ENCODE measurements around the gene NABP1.

NABP1 gene

DNA sequence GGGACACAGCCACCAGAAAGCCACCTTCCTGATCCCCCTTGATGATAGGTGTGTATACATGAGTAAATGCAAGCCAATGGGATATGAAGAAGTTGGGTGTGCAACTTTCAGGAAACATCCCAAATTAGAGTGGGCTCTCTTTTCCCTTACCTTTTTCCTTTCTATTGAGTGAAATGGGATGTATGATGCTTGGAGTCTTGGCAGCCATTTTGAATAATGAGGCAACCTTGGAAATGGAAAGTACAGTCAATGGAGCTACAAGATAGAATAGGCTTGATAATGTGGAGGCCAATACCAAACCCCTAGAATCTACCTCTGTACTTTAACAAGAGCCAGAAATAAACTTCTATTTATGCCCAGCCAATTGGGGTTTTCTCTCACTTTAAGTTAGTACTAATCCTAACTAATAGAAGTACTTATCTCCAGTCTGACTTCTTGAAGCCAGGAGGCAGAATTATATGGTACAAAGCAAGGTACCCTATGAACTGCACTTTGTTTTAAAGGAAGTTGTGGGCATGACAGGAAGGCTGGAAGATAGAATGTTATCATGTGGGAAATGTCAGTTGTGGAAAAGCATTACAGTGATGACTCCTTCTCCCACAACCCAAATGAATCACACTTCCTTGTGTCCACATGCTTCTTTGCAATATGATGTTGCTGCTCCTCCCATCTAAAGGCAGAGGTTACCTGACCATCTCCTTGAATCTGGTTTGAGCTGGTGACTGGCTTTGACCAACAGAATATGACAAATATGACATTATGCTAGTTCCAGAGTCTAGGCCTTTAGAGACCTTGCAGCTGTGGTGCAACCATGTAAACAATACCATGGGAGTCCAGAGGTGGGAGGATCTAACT lies 12.9 kb upstream of the NABP1 start:
- H3K4me1 Mint-ChIP-seq: peaks cover 17% of the 10 kb centered on the region
- H3K27ac Mint-ChIP-seq: peak overlapping the region; percentile 18
- H3K36me3 Mint-ChIP-seq: no peaks in the 10 kb centered on the region
- no peaks in the 10 kb centered on the region for H3K27me3 Mint-ChIP-seq
- no peak overlapping the region for H3K4me3 Mint-ChIP-seq
- no peaks in the 10 kb centered on the region for H3K9me3 Mint-ChIP-seq

DNA sequence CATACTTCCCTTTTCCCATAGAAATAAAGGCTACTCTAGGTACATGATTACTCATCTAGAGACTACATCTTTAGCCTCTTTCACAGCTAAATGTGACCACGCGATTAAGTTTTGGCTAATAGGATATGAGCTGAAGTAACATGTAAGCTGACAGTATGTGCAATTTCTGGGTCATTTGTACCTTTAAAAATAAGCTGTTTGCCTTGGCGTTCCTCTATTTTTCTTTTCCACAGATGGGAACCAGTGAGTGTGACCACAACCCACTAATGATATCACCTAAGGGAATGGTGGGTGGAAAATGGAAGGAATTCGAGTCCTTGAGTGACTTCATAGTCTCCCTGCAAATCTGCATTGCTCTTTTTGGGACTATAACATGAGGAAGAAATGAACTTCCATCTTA lies 11.7 kb upstream of the NABP1 start:
- Mint-ChIP-seq H3K36me3 (no peaks in the 10 kb centered on the region), H3K4me3 (no peak overlapping the region), H3K27ac (no peak overlapping the region), H3K9me3 (no peaks in the 10 kb centered on the region), H3K27me3 (no peaks in the 10 kb centered on the region), H3K4me1 (peaks cover 14% of the 10 kb centered on the region)

DNA sequence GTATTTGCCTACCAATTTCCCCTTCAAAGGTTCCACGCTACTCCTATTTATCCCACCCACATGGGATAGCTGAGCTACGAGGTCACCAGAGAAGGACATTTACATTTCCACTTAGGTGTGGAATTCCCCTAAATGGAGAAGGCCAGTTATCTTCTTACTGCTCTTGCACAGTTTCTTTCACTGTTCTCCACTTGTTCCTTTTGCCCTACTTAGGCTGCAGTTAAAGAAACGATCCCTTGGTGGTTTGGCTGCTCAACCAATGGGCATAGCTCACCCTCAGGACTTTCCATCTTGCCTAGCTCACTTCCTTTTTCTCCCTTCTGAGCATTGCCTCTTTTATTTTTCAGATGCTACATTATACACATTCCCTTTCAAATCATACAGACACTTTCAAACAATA lies 11.2 kb upstream of the NABP1 start:
- Mint-ChIP-seq H3K27ac (no peak overlapping the region), H3K4me1 (peaks cover 14% of the 10 kb centered on the region), H3K4me3 (no peak overlapping the region), H3K9me3 (no peaks in the 10 kb centered on the region), H3K27me3 (no peaks in the 10 kb centered on the region), H3K36me3 (no peaks in the 10 kb centered on the region)

DNA sequence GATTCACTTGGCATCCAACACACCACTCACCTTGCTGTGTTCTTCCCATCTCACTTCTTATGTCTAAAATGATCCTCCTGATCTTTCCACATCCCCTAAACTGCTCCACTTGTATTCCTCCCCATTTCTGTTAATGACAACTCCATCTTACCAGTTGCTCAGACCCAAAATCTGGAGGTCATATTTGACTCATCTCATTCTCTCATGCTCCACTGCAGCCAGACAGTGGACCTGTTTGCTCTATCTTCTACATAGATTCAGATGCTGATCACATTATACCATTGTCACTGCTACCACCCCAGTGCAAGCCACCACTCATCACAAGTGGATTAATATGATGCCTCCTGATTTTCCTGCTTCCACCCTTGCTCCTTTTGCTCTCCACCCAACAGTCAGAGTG lies 7.9 kb upstream of the NABP1 start:
- H3K4me1 Mint-ChIP-seq: peaks cover 15% of the 10 kb centered on the region
- no peaks in the 10 kb centered on the region for H3K36me3 Mint-ChIP-seq
- H3K27me3 Mint-ChIP-seq: no peaks in the 10 kb centered on the region
- H3K9me3 Mint-ChIP-seq: no peaks in the 10 kb centered on the region
- H3K27ac Mint-ChIP-seq: no peak overlapping the region
- no peak overlapping the region for H3K4me3 Mint-ChIP-seq

DNA sequence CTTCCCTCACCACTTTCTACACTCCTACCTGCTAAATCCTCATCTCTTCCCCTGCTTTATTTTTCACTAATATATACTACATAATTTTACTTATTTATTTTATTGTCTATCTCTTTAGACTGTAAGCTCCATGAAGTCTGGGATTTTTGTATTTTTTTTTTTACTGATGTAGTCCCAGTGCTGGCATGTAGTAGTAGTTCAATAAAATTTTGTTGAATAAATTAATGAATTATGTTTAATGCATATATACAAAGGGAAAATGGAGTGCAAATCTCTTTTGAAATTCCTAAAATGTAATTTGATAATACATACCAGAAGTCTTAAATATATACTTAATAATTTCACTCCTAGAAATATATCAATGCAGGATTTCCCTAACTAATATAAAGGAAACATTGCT lies 7.1 kb upstream of the NABP1 start:
- H3K9me3 Mint-ChIP-seq: no peaks in the 10 kb centered on the region
- H3K36me3 Mint-ChIP-seq: no peaks in the 10 kb centered on the region
- peaks cover 17% of the 10 kb centered on the region for H3K4me1 Mint-ChIP-seq
- no peak overlapping the region for H3K4me3 Mint-ChIP-seq
- H3K27ac Mint-ChIP-seq: no peak overlapping the region
- no peaks in the 10 kb centered on the region for H3K27me3 Mint-ChIP-seq

DNA sequence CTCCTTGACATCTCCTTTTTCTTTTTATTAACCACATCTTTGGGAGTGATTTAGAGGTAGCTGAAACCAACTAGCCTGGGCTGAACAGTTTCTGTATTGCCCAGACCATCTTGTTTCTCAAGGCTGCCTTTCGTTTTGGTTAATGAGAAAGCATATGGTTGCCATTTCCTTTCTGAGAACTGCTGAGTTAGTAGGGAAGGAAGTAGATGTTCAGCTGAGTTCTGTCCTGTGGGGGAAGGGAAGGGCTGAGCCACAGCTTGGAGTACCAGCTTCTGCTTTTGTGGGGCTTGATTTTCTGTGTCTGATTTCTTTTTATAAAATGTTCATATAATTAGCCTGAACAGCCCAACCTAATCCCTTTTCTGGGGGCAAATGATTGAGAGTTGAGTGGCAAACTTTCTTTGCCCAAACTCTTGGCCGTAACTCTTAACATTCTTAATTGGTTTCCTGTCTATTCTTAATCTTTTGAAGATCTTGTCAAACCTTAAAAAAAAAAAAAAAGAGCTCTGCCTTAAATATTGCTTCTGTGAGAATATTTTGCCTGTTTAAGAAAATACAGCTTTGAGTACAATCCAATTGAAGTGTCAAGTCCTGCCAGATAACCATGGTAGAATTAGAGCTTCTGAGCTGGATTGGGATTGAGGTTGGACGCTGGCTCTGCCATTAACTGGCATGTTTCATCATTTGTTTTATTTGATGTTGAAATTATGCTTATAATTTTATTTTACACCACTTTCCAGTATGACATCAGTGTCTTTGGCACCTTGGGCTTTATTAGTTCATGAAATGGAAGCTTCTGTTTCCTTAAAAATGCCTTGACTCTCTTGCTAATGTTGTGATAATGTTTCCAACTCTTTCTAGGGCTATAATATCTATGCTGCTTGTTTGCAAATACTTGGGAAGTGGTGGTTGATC lies 1.9 kb upstream of the NABP1 start:
- peaks cover 31% of the 10 kb centered on the region for H3K4me1 Mint-ChIP-seq
- H3K36me3 Mint-ChIP-seq: peaks cover 13% of the 10 kb centered on the region
- peak overlapping the region; percentile 92 for H3K4me3 Mint-ChIP-seq
- H3K27me3 Mint-ChIP-seq: no peaks in the 10 kb centered on the region
- H3K27ac Mint-ChIP-seq: peak overlapping the region; percentile 91
- H3K9me3 Mint-ChIP-seq: no peaks in the 10 kb centered on the region

DNA sequence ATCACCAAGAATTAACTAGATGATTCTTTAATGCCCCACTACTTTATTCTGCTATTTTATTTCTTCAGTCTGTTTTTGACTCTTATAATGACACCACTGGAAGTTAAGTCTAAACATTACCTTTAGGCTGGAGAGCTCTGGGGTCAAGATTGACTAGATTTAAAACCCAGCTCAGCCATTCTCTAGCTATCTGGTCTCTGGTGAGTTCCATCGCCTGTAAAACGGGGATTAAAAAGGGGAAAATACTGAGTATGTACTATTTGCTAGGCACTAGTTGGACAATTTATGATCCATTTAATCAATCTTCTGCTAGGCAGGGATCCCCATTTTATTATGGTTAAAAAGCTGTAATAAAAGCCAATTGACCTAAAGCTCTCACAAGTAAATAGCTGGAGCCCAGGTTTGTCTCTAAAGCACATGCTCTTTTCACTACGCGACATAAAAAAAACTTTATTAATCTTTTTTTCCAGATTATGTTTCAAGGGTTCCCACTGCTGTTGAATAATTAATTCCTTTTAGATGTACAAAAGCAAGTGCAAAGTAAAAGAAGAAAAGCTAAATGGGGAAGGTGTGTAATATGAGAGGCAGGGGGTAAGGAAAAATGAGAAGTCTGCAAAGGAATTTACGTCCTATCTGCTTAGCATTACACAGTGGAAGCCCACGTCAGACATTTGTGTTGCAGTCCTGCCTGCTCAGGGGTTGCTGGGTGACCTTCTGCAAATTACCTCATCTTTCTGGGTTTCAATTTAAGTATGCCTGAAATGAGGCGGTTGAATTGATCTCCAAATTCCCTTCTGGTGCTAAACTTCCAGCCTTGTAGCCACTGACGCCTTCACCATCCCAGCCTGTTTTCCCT lies 918 bp upstream of the NABP1 start:
- no peaks in the 10 kb centered on the region for H3K27me3 Mint-ChIP-seq
- peaks cover 37% of the 10 kb centered on the region for H3K4me1 Mint-ChIP-seq
- peak overlapping the region; percentile 99 for H3K27ac Mint-ChIP-seq
- peak overlapping the region; percentile 92 for H3K4me3 Mint-ChIP-seq
- H3K36me3 Mint-ChIP-seq: peaks cover 13% of the 10 kb centered on the region
- no peaks in the 10 kb centered on the region for H3K9me3 Mint-ChIP-seq

DNA sequence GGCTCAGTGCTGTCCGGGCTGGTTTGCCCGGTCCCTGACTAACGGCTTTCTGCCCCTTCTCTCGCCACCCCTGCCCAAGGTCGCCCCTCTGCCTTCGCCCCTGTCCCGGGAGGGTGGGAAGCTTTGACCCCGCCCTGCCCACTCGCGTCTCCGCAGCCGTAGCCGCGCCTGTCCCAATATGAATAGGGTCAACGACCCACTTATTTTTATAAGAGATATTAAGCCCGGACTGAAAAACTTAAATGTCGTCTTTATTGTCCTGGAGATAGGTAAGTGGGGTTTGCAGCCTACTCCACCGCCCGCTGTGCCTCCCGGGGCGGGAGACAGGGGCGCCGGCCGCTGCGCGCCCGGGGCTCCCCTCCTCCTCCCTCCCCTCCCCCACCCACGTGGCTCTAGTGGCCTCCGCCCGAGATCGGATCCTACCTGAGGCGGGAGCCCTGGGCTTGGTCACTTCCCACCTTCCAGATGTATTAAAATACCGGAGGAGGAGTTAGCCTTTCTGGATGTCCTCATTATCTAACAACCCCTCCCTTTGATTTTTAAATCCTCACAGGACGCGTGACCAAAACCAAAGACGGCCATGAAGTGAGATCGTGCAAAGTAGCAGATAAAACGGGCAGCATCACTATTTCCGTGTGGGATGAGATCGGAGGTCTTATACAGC lies 633 bp downstream of the NABP1 start:
- Mint-ChIP-seq H3K27ac (peak overlapping the region; percentile 99), H3K9me3 (no peaks in the 10 kb centered on the region), H3K36me3 (peaks cover 21% of the 10 kb centered on the region), H3K27me3 (no peaks in the 10 kb centered on the region), H3K4me3 (peak overlapping the region; percentile 92), H3K4me1 (peaks cover 51% of the 10 kb centered on the region)

DNA sequence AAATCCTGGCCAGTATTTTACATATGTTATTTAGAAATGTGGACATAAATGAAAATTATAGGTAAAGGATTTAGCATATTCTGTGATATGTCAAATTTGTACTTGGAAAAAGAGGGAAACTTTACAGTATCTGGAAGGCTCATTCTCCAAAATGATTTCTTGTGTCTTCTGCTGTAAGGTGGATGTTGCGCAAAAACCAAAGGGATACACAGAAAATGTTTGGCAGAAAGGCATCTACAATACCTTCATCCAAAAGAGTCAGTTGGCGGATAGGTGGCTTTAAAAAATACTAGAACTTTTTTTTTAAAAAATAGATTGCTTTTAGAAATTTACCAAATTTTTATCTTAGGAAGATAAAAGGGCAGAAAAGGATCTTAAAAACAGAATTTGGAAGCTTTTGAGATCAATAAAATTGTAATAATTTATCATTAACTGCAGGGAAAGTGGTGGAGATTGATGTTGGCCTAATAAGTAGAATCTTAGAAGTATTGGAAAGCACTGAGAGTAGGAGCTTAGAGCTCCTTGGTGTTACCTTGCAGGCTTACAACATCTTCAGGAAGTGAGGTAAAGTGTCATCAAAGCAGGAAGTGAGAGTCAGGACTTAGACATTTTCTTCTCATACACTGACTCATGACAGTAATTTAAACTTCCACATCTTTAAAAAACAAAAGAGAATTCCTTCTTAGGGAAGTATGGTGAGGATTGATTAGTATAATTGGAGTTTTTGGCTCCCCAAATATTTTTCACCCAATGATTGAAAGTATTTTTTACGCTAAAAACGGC lies 2.1 kb downstream of the NABP1 start:
- Mint-ChIP-seq H3K27me3 (no peaks in the 10 kb centered on the region), H3K27ac (peak overlapping the region; percentile 97), H3K4me1 (peaks cover 54% of the 10 kb centered on the region), H3K36me3 (peaks cover 24% of the 10 kb centered on the region), H3K9me3 (no peaks in the 10 kb centered on the region), H3K4me3 (peak overlapping the region; percentile 92)

DNA sequence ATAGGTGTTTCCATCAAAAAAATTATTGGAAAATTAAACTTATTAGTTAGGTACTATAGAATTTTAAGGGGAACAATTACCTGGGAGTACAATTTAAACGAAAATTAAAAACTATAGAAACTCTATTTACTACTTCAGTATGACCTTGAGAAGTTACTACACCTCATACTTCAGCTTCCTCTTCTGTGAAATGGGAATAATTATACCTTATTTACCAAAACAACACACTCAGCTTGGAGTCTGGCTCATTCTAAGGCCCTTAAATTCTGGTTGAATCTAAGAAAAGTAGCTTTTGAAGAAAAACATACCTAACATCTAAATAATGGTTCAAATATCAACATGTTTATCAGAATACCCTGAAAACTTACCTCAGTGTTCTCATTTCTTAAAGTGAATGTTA lies 2.7 kb downstream of the NABP1 start:
- Mint-ChIP-seq H3K4me1 (peaks cover 52% of the 10 kb centered on the region), H3K36me3 (peaks cover 26% of the 10 kb centered on the region), H3K4me3 (peak overlapping the region; percentile 92)

DNA sequence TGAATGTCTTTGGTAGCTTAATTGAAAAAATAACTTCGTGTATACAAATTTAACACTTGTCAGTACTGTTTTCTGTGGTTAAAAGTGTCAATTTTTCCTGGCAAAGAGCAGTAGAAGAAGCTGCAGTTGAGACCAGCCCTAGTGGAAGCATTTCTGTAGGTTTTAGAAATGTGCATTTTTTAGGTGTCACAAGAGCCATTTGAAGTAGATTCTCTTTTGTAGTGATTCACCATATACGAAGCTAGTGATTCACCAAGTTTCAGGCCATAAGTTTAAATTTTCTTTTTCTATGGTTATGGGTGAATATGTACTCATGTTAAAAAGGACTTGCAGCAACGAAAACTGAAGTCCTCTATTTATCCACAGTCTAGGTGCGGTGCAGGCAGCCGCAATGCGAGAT lies 4.2 kb downstream of the NABP1 start:
- Mint-ChIP-seq H3K27ac (peak overlapping the region; percentile 97), H3K4me3 (peak overlapping the region; percentile 92), H3K4me1 (peaks cover 50% of the 10 kb centered on the region)

More for the DNA sequence above, 2.7 kb downstream of the NABP1 start:
- peak overlapping the region; percentile 97 for H3K27ac Mint-ChIP-seq
- H3K27me3 Mint-ChIP-seq: no peaks in the 10 kb centered on the region
- H3K9me3 Mint-ChIP-seq: no peaks in the 10 kb centered on the region

DNA sequence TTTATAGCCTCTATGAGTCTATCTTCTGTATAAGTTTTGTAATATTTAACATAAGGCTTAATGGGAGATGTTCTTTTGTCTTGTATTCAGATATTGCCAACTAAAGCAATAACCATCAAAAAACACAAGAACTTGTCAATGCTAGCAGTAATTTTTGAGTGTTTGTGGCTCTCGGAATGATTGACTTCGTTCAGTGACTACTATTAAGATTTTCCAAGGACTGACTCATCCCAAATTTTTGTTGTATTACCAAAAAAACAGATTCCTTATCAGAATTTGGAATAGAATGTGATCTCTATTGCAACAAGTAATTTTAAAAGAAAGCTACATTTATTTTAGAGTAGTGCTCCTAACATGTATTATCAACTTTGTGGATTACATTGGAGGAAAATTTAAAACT lies 8.1 kb downstream of the NABP1 start:
- H3K4me3 Mint-ChIP-seq: peak overlapping the region; percentile 23
- H3K27ac Mint-ChIP-seq: peak overlapping the region; percentile 35
- H3K36me3 Mint-ChIP-seq: peaks cover 21% of the 10 kb centered on the region
- no peaks in the 10 kb centered on the region for H3K9me3 Mint-ChIP-seq
- peaks cover 80% of the 10 kb centered on the region for H3K4me1 Mint-ChIP-seq
- H3K27me3 Mint-ChIP-seq: no peaks in the 10 kb centered on the region

More for the DNA sequence above, 4.2 kb downstream of the NABP1 start:
- Mint-ChIP-seq H3K9me3 (no peaks in the 10 kb centered on the region), H3K27me3 (no peaks in the 10 kb centered on the region), H3K36me3 (peaks cover 30% of the 10 kb centered on the region)

DNA sequence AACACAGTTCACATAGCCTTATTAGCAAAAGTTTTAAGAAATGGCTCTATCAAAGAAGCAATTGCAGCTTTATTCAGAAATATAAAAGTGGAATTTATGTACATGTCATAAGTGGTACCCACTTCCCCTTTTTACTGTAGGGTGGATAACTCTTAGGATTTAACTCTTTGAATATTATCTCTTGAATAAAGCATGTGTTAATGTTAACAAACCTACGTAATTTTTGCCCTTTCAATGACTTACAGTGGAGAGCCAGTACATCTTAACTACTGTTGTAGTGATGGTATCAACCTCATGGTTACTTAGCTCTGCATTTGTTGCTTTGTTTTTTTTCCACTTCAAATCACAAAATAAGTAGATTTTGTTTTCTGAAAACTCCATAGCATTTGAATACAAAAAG lies 8.8 kb downstream of the NABP1 start:
- H3K9me3 Mint-ChIP-seq: no peaks in the 10 kb centered on the region
- no peak overlapping the region for H3K27ac Mint-ChIP-seq
- peaks cover 80% of the 10 kb centered on the region for H3K4me1 Mint-ChIP-seq
- no peak overlapping the region for H3K4me3 Mint-ChIP-seq
- no peaks in the 10 kb centered on the region for H3K27me3 Mint-ChIP-seq
- H3K36me3 Mint-ChIP-seq: peaks cover 21% of the 10 kb centered on the region

DNA sequence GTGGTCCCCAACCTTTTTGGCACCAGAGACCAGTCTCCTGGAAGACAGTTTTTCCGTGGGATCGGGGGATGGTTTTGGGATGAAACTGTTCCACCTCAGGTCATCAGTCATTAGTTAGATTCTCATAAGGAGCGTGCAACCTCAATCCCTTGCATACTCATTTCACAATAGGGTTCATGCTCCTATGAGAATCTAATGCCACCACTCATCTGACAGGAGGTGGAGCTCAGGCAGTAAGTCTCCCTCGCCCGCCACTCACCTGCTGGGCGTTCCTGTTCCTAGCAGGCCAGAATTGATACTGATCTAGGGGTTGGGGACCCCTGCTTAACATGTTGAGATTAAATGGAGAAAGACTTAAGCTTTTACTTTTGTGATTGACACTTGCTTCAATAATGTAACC lies 9.9 kb downstream of the NABP1 start:
- Mint-ChIP-seq H3K27ac (peak overlapping the region; percentile 41), H3K9me3 (no peaks in the 10 kb centered on the region), H3K4me1 (peaks cover 70% of the 10 kb centered on the region), H3K4me3 (no peak overlapping the region), H3K27me3 (no peaks in the 10 kb centered on the region), H3K36me3 (peaks cover 14% of the 10 kb centered on the region)

All from activated naive CD4-positive, alpha-beta T cell treated with anti-CD3 and anti-CD28 coated beads, Interleukin-2, amount 50 U/mL, for 24 hours (primary cell).